ENCODE results near the gene HSPA4. TPM values are rescaled to one million over a fixed set of nuclear protein-coding genes. Genes with fewer than 3 reads are reported as not detected.

HSPA4 gene
- total RNA-seq, 4 donors from 2014 or later, result 38.0 to 50.2 (median 47.3) TPM

DNA sequence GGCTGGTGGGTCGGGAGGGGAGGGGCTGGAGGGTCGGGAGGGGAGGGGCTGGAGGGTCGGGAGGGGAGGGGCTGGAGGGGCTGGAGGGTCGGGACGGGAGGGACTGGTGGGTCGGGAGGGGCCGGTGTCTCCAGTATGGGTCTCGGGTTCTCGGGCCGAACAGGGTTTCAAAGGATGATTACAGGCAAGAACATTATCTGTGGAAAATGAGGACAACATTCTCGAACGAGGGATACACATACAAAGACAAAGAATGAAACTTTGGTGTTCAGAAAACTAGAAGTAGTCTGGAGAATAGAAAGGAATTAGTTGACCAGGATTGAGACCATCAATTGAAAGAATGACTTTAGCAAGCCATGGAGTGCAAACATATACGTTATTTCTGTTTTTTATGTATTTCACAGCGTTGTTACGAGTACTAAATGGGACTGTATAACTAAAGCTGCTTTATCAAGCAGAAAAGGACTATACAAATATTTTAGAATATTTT is 25.1 kb upstream of the HSPA4 start:
- Histone ChIP-seq H3K36me3 (no peaks in the 10 kb centered on the region), H3K4me1 (peaks cover 18% of the 10 kb centered on the region), H3K9me3 (no peaks in the 10 kb centered on the region), H3K4me3 (peak overlapping the region; percentile 69), H3K27me3 (no peaks in the 10 kb centered on the region), H3K27ac (peak overlapping the region; percentile 89)
- TF ChIP-seq POLR2AphosphoS5 (IDR thresholded peaks at IDR 0.05) (no peak), POLR2A (IDR thresholded peaks at IDR 0.05) (no peak)
- no peak for DNase-seq (ENCODE audit: low spot score in 2 of 2)
- WGBS, result 13% methylated on average over 15 of the region's 15 CpGs

DNA sequence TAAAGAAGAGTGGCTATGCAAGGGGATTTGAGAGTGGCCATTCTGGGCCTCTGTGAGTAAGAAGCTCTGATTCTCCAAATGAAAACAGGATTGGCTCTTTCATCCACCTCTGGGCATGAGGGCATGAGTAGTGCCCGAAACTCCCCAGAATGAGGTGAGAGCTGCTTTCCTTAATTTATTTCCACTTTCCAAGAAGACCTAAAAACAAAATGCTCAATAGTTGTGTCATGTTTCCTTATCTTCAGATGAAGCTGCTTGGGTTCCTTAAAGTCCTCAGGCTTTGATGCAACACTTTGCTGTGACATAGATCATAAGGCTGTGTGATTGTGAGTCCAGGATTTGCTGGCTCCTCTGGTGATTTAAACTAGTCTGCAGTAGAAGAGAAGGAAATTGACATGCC is 22.4 kb upstream of the HSPA4 start:
- TF ChIP-seq, protein P1, sequence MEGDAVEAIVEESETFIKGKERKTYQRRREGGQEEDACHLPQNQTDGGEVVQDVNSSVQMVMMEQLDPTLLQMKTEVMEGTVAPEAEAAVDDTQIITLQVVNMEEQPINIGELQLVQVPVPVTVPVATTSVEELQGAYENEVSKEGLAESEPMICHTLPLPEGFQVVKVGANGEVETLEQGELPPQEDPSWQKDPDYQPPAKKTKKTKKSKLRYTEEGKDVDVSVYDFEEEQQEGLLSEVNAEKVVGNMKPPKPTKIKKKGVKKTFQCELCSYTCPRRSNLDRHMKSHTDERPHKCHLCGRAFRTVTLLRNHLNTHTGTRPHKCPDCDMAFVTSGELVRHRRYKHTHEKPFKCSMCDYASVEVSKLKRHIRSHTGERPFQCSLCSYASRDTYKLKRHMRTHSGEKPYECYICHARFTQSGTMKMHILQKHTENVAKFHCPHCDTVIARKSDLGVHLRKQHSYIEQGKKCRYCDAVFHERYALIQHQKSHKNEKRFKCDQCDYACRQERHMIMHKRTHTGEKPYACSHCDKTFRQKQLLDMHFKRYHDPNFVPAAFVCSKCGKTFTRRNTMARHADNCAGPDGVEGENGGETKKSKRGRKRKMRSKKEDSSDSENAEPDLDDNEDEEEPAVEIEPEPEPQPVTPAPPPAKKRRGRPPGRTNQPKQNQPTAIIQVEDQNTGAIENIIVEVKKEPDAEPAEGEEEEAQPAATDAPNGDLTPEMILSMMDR (IDR thresholded peaks at IDR 0.05), result no peak
- no peak for TF ChIP-seq POLR2AphosphoS5 (IDR thresholded peaks at IDR 0.05)
- no peak for TF ChIP-seq POLR2A (IDR thresholded peaks at IDR 0.05)
- TF ChIP-seq EP300 (IDR thresholded peaks at IDR 0.05), result no peak
- no peaks in the 10 kb centered on the region for H3K36me3 ChIP-seq
- H3K9me3 ChIP-seq, result no peaks in the 10 kb centered on the region
- H3K27ac ChIP-seq, result no peak overlapping the region
- H3K4me1 ChIP-seq, result peaks cover 18% of the 10 kb centered on the region
- no peak for DNase-seq (ENCODE audit: low spot score in 2 of 2)
- no peak overlapping the region for H3K4me3 ChIP-seq
- 96% methylated on average over 1 of the region's 1 CpG for WGBS
- H3K27me3 ChIP-seq, result no peaks in the 10 kb centered on the region

DNA sequence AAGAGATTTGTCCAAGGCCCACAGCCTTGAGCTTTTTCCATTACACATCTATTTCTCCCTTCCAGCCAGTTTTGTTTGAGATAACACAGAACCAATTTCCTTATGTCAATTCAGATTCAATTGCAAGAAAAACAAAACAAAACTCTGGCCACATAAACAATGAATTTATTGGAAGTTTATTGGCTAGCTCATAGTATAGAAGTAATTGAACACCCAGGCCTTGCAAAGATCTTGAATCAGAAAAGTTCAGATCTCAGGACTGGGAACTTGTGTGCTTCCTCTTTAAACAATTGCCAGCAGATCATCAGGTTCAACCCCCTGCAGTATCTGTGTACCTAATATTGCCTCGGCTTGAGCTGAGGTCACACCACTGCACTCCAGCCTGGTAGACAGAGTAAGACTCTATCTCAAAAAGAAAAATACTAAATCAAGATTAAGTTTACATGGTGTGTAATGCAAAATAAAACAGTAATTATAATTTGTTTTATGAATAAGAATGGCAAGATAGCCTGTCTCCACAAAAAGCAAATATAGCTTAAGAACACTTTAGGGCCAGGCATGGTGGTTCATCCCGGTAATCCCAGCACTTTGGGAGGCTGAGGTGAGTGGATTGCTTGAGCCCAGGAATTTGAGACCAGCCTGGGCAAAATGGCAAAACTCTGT is 21.3 kb upstream of the HSPA4 start:
- DNase-seq (ENCODE audit: low spot score in 2 of 2), result no peak
- H3K9me3 ChIP-seq, result no peaks in the 10 kb centered on the region
- TF ChIP-seq, protein P1 (IDR thresholded peaks at IDR 0.05), result no peak
- TF ChIP-seq POLR2AphosphoS5 (IDR thresholded peaks at IDR 0.05) (no peak), EP300 (IDR thresholded peaks at IDR 0.05) (no peak), POLR2A (IDR thresholded peaks at IDR 0.05) (no peak)

DNA sequence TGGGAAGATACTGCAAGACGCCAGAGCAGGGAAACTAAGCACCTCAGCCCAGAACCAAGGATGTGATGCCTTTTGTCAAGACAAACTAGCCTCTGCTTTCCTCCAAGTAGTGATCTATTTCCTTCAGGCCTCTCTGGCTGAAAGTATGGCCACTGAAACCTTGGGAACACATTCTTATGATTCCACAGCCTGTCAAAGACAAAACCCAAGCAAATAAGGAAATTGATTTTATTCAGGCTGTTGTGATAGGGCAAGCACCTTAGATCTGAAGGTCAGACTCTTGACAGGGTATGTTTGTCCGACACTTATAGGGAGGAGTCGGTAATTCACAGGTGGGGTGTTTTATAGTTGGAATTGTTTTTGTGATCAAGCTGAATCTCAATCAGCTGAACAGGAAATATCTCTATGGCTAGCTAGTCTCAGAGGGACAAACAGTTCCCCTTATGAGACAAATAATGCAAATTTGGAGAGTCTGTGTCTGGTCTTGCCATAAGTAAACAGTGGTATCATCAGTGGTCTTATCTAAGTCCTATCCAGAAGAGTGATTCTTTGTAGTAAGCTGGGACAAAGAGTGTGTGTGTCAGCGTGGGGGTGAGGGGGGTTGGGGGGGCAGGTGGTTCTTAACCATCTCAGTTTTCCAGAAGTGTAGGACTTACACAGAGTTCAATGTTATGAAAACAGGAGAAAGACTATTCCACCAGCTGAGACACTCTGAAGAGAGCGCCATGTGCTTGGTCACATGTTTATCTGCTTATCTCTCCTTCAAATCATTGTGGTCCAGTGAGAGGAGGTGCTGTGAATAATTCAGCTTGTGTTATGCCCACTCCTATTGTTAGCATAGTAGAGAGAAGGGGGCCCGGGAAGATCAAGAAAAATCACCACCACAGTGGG is 18.7 kb upstream of the HSPA4 start:
- Histone ChIP-seq H3K4me3 (no peak overlapping the region), H3K27me3 (no peaks in the 10 kb centered on the region), H3K27ac (no peak overlapping the region), H3K4me1 (no peaks in the 10 kb centered on the region), H3K36me3 (no peaks in the 10 kb centered on the region), H3K9me3 (no peaks in the 10 kb centered on the region)
- 70% methylated on average over 6 of the region's 6 CpGs for WGBS
- TF ChIP-seq POLR2AphosphoS5 (IDR thresholded peaks at IDR 0.05) (no peak), EP300 (IDR thresholded peaks at IDR 0.05) (no peak), POLR2A (IDR thresholded peaks at IDR 0.05) (no peak)
- TF ChIP-seq, protein P1 (IDR thresholded peaks at IDR 0.05), result no peak
- no peak for DNase-seq (ENCODE audit: low spot score in 2 of 2)

More for the DNA sequence above, 21.3 kb upstream of the HSPA4 start:
- H3K4me1 ChIP-seq, result peaks cover 11% of the 10 kb centered on the region
- no peak overlapping the region for H3K4me3 ChIP-seq
- no peaks in the 10 kb centered on the region for H3K36me3 ChIP-seq
- 93% methylated on average over 2 of the region's 2 CpGs for WGBS
- no peak overlapping the region for H3K27ac ChIP-seq
- no peaks in the 10 kb centered on the region for H3K27me3 ChIP-seq

DNA sequence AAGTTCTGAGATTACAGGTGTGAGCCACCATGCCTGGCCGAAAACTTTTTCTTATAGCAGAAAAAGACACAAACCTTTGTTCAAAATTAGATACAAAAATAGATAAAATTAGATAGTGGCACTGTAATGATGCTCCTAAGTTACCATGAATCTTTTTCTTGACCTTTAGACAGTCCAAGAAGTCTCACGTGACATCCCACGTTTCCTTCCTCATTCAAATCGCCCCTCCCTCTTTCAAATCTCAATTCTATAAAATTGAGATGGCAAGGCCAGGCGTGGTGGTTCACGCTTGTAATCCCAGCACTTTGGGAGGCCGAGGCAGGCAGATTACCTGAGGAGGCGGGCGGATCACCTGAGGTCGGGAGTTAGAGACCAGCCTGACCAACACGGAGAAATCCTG is 17.7 kb upstream of the HSPA4 start:
- H3K27me3 ChIP-seq, result no peaks in the 10 kb centered on the region
- H3K4me1 ChIP-seq, result no peaks in the 10 kb centered on the region
- no peaks in the 10 kb centered on the region for H3K36me3 ChIP-seq
- no peaks in the 10 kb centered on the region for H3K9me3 ChIP-seq
- H3K4me3 ChIP-seq, result no peak overlapping the region
- no peak overlapping the region for H3K27ac ChIP-seq
- WGBS, result 80% methylated on average over 11 of the region's 11 CpGs
- no peak for DNase-seq (ENCODE audit: low spot score in 2 of 2)
- TF ChIP-seq POLR2AphosphoS5 (IDR thresholded peaks at IDR 0.05), result no peak
- TF ChIP-seq EP300 (IDR thresholded peaks at IDR 0.05), result no peak
- TF ChIP-seq, protein P1 (IDR thresholded peaks at IDR 0.05), result no peak
- no peak for TF ChIP-seq POLR2A (IDR thresholded peaks at IDR 0.05)

Data from suprapubic skin (tissue), 4 donors.